ENCODE measurements around the gene MGLL. TPM values are rescaled to one million over a fixed set of nuclear protein-coding genes. Genes with fewer than 3 reads are reported as not detected.

MGLL gene
- total and polyA plus RNA-seq, 9 of the 15 experiments (the other 6 are each of a cell fraction or from before 2014, with no cell fraction given): 0.12 to 0.32 (median 0.18) TPM; not detected in 6

GRCh38 chr3:127656906-127657305 is 165.4 kb downstream of the MGLL start:
- H2AFZ ChIP-seq (ENCODE audit: low read depth, low read length): no peak overlapping the region
- no peak overlapping the region for H3K9ac ChIP-seq (ENCODE audit: insufficient read depth in 1 of 2, low read depth in 2 of 2, low read length in 2 of 2)
- no peaks in the 10 kb centered on the region for H3K9me1 ChIP-seq (ENCODE audit: control insufficient read depth, insufficient read depth, low read length)
- no peaks in the 10 kb centered on the region; a peak in 1 of 5 replicates for H3K4me1 ChIP-seq (replicated peaks in 1 of 2; ENCODE audit: control insufficient read depth in 2 of 2, insufficient read depth in 2 of 2, low read length in 2 of 2)
- H3K9me3 ChIP-seq (replicated peaks; ENCODE audit: control insufficient read depth, insufficient read depth, low read depth, low read length): no peaks in the 10 kb centered on the region
- CTCF ChIA-PET (ENCODE audit: low intra/inter-chr PET ratio): no interaction called here
- no peak for FAIRE-seq
- peaks cover 28% of the 10 kb centered on the region; the same call in 1 of the 3 replicates for H3K36me3 ChIP-seq (ENCODE audit: control insufficient read depth, insufficient read depth, low read length)
- POLR2A ChIA-PET: interaction anchor here (0.8 kb wide), 1 partner anchor 14 kb away, joined by 3 read pairs; no protein-coding TSS in a partner anchor
- no peak overlapping the region for H3K27ac ChIP-seq (ENCODE audit: extremely low read depth, low read depth, low read length)
- ATAC-seq: no peak
- no peak for DNase-seq (ENCODE audit: extremely low read depth in 1 of 4, low spot score in 3 of 4)
- no TSS peak for BruUV-seq (replicated peaks)
- no peaks in the 10 kb centered on the region for H4K20me1 ChIP-seq (replicated peaks; ENCODE audit: control insufficient read depth, insufficient read depth, low read length)
- H3K4me3 ChIP-seq: no peak overlapping the region
- intact Hi-C loops (cut with micrococcal nuclease): loop anchor here (10.0 kb wide), 2 partner anchors 178 to 478 kb away; no protein-coding TSS in a partner anchor
- no peaks in the 10 kb centered on the region for H3K79me2 ChIP-seq (ENCODE audit: control insufficient read depth, insufficient read depth, low read length)
- WGBS (ENCODE audit: insufficient coverage, low coverage, missing lambda C conversion rate): 72% methylated on average over 7 of the region's 8 CpGs
- in situ Hi-C loops (cut with MboI): no loop called here
- H3K4me2 ChIP-seq (ENCODE audit: insufficient read depth, low read length): no peak overlapping the region
- TF ChIP-seq SAP30 (IDR thresholded peaks at IDR 0.05; ENCODE audit: borderline replicate concordance, insufficient read depth, low read depth, low read length, poor library complexity, severe bottlenecking) (no peak), CSDE1 (IDR thresholded peaks at IDR 0.05) (no peak), HINFP (tag; conservative IDR thresholded peaks at IDR 0.05; ENCODE audit: low read depth) (no peak), ZZZ3 (IDR thresholded peaks at IDR 0.05) (no peak), SIX5 (IDR thresholded peaks at IDR 0.05; ENCODE audit: borderline replicate concordance in 1 of 2, insufficient read depth in 1 of 2, low read depth in 1 of 2, low read length in 2 of 2) (no peak), ZNF644 (tag; IDR thresholded peaks at IDR 0.05; ENCODE audit: low read depth) (no peak), TEAD4 (IDR thresholded peaks at IDR 0.05; ENCODE audit: low read length) (no peak), TEAD4 (CRISPR knock-in tag; IDR thresholded peaks at IDR 0.05; ENCODE audit: borderline replicate concordance) (no peak), TCFL5 (CRISPR knock-in tag; conservative IDR thresholded peaks at IDR 0.05) (no peak), HNRNPH1 (optimal IDR thresholded peaks at IDR 0.05; ENCODE audit: low read depth, low read length) (no peak), ZBTB12 (CRISPR knock-in tag; IDR thresholded peaks at IDR 0.05) (no peak), RBM15 (IDR thresholded peaks at IDR 0.05; ENCODE audit: insufficient read depth, low read length) (no peak), DPF2 (IDR thresholded peaks at IDR 0.05) (no peak), ZC3H4 (CRISPR knock-in tag; IDR thresholded peaks at IDR 0.05; ENCODE audit: borderline replicate concordance) (no peak), ELK1 (CRISPR knock-in tag; IDR thresholded peaks at IDR 0.05) (no peak), CBX8 (IDR thresholded peaks at IDR 0.05; ENCODE audit: borderline replicate concordance, extremely low read depth, low read depth, low read length, poor library complexity, severe bottlenecking) (no peak), RBM25 (IDR thresholded peaks at IDR 0.05; ENCODE audit: low read depth, low read length, severe bottlenecking) (no peak), NFATC3 (IDR thresholded peaks at IDR 0.05) (no peak), ZNF436 (CRISPR knock-in tag; IDR thresholded peaks at IDR 0.05) (no peak), SMAD4 (CRISPR knock-in tag; conservative IDR thresholded peaks at IDR 0.05) (no peak), MCM5 (IDR thresholded peaks at IDR 0.05; ENCODE audit: low read depth) (no peak)
- no peaks in the 10 kb centered on the region for H3K27me3 ChIP-seq (ENCODE audit: control insufficient read depth in 2 of 2, insufficient read depth in 2 of 2, low read length in 2 of 2)
